A549 treated with CpdA at 1 μM for 4 hours (cell line): ENCODE data around the gene PROB1. TPM values are rescaled to one million over a fixed set of nuclear protein-coding genes. Genes with fewer than 3 reads are reported as not detected.

Experiments used
- total RNA-seq: library from RNA; stranded (reverse); fragments of 200-300 nt; extraction: Qiagen RNA extraction; gene quantifications from 5 replicates; pipeline ENCODE4 v1.2.3, GENCODE V29; 2022; ENCODE audit warnings: low read depth

Gene PROB1
- total RNA-seq = 0.27 to 0.33 TPM (median 0.31 TPM) in 5 replicates

GRCh38 chr5:139394654-139395566, at the start of gene PROB1:
TSS of gene PROB1 (minus strand) at chr5:139395104. CDS start at chr5:139395081, 23 bp downstream.

GRCh38 chr5:139439013-139439903, 44.4 kb upstream of the PROB1 start, which contains the start of gene DNAJC18:
TSS of gene DNAJC18 (minus strand) at chr5:139439525. CDS start at chr5:139439445, 80 bp downstream.

GRCh38 chr5:139403787-139404483, 9.0 kb upstream of the PROB1 start, which contains the start of gene SPATA24:
TSS of gene SPATA24 (minus strand) at chr5:139404089. CDS start at chr5:139404060, 29 bp downstream.

GRCh38 chr5:139389701-139390638, 4.9 kb downstream of the PROB1 start, which contains the start of gene MZB1:
TSS of gene MZB1 (minus strand) at chr5:139389913. CDS start at chr5:139389856, 57 bp downstream.

GRCh38 chr5:139383275-139383992, 11.5 kb downstream of the PROB1 start, which contains the start of gene SLC23A1:
TSS of gene SLC23A1 (minus strand) at chr5:139383297. CDS start at chr5:139383253, 44 bp downstream.

GRCh38 chr5:139341689-139342422, 53.0 kb downstream of the PROB1 start, which contains the start of gene PAIP2:
TSS of gene PAIP2 (plus strand) at chr5:139341854. CDS start at chr5:139363785, 21,931 bp downstream.

Other genes with a start within 250 kb of the PROB1 start
- 24.5 to 27.2 TPM (median 26.5 TPM) in 5 replicates for gene SIL1, start 196.7 kb downstream of the PROB1 start, total RNA-seq
- 147 to 200 TPM (median 180 TPM) in 5 replicates for gene MATR3, start 101.4 kb downstream of the PROB1 start, total RNA-seq
- gene PAIP2, start 53.2 kb downstream of the PROB1 start, total RNA-seq = 85.0 to 113 TPM (median 91.3 TPM) in 5 replicates
- gene SLC23A1, start 11.8 kb downstream of the PROB1 start, total RNA-seq = 0.70 to 1.6 TPM (median 1.3 TPM) in 5 replicates
- 0.16 TPM in 1 of 5 replicates, not detected in the others for gene MZB1, start 5.2 kb downstream of the PROB1 start, total RNA-seq
- gene SPATA24, start 9.0 kb upstream of the PROB1 start, total RNA-seq = 4.7 to 5.7 TPM (median 5.3 TPM) in 5 replicates
- 6.4 to 9.4 TPM (median 8.4 TPM) in 5 replicates for gene DNAJC18, start 44.4 kb upstream of the PROB1 start, total RNA-seq
- not detected in 5 replicates for gene ECSCR, start 67.6 kb upstream of the PROB1 start, total RNA-seq
- gene SMIM33, start 75.9 kb upstream of the PROB1 start, total RNA-seq = not detected in 5 replicates
- 0.81 to 1.2 TPM (median 1.1 TPM) in 5 replicates for gene STING1, start 87.7 kb upstream of the PROB1 start, total RNA-seq
- 110 to 155 TPM (median 155 TPM) in 5 replicates for gene UBE2D2, start 166.2 kb upstream of the PROB1 start, total RNA-seq